Measurements from ENCODE around the gene PKN1. TPM values are rescaled to one million over a fixed set of nuclear protein-coding genes. Genes with fewer than 3 reads are reported as not detected.
A peak's percentile ranks its signal among the peaks of the same experiment; 100 is the strongest.
"Not testable (repeated sequence)": the region's sequence is repeated elsewhere in the genome, so short reads cannot be mapped to it uniquely, and the experiment has no call there.

Gene PKN1
- polyA plus RNA-seq, 1 donor = 83.6 TPM

DNA sequence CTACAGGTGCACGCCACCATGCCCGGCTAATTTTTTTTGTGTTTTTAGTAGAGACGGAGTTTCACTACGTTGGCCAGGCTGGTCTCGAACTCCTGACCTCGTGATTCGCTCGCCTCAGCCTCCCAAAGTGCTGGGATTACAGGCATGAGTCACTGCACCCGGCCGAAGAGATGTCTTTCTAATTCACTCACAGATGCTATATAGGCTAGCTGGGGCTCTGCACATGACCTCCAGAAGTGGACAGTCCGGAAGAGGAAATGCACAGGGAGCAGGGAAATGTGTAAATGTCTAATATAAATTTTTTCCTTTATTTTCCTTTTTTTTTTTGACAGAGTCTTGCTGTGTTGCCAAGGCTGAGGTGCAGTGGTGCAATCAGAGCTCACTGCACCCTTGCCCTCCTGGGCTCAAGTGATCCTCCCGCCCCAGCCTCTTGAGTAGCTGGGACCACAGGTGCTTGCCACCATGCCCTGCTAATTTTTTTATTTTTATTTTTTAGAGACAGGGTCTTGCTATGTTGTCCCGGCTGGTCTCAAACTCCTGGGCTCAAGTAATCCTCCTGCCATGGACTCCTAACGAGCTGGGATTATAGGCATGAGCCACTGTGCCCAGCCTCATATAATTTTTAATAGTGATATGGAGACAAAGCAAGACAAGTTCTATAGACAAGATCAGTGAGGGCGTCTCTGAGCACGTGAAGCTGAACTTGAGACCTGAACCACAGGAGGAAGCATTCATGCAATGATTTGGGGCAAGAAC lies 54.4 kb downstream of the PKN1 start:
- no peak for DNase-seq

DNA sequence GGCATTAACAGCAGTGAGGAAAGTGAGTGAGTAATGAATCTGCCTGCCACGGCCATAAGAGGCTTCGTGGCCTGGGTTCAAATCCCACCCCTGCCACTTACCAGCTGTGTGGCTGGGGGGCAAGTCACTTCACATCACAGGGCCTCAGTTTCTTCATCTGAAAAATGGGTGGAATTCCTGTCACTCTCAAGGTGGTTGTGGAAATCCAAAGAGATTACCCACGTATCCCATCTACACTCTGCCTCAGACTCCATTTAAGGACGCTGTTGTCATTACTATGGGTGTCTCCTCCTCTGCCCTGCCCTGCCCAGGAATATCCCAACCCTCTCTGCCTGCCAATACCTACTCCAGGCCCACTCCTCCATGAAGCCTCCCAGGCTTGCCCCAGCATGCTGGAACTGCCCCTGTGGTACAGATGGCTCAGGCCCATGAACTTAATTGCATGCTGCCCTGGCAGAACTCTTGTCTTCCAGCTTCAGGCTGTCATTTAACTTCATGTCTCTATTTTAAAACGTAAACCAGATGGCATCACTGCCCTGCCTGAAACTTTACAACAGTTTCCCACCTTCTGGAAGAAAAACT lies 59.7 kb downstream of the PKN1 start:
- DNase-seq = no peak

DNA sequence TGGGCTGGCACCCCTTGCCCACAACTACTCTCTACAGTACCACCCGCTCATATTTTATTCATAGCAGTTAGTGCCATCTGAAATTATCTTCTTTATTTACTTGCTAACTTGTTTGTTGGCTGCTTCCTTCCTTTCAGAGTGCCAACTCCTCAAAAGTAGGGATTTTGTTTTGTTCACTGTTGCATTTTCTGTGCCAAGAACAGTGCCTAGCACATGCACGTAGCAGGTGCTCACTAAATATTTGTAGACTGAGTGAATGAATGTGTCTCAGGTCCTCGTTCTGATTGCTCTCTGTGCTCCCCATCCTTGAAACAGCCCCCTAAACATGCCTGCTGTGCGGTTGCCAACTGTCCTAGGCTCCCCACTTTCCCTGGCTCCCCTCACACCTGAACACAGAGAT lies 61.3 kb downstream of the PKN1 start:
- DNase-seq = no peak

DNA sequence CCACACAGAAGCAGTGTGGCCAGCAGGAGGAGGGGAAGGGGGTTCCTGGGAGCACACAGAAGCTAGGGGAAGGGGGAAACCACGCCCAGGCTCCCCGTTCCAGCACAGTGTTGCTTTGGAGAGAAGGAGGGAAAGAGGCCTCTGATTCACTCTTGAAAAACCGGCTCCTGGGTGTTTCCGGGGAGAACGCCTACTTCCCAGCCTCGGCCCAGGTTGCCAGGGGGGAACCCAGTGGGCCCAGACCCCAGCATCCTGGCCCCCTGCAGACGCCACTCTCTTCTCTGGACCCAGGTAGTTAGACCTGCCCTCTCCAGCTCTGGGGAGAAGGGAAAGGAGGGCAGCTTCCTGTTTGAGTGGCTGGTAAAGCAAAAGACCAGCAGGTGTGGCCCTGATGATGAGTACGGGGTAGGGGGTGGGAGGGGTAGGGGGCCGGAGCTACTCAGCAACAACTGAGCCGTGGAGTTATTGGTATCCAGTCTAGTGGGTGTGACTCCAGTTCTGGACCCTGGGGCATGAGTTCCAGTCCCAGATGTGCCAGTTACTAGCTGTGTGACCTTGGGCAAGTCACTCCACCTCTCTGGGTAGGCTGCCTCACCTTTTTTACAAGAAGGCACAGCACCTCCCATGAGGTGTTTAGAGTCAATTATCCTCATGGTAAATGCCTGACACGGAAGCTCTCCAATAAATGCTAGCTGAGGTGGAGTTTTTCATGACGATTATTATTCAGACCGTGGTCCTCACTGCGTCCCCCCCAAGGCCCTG lies 62.0 kb downstream of the PKN1 start:
- no peak for DNase-seq

DNA sequence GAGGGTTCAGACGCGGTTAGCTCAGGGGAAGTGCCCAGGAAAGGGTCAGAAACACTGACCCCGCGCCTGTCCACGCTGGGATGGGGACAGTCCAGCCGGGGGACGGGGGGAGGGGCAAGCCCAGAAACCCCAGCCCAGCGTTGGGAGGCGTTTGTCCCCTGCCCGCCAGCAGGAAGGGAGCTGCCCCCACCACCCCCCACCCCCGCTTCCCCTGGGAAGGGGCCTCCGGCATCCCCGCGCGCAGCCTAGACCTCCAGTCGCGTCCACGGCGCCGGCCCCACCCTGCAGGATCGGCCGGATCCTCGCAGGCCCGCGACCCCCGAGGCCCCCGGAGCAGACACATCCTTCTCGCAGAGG lies 62.5 kb downstream of the PKN1 start:
- DNase-seq = no peak

DNA sequence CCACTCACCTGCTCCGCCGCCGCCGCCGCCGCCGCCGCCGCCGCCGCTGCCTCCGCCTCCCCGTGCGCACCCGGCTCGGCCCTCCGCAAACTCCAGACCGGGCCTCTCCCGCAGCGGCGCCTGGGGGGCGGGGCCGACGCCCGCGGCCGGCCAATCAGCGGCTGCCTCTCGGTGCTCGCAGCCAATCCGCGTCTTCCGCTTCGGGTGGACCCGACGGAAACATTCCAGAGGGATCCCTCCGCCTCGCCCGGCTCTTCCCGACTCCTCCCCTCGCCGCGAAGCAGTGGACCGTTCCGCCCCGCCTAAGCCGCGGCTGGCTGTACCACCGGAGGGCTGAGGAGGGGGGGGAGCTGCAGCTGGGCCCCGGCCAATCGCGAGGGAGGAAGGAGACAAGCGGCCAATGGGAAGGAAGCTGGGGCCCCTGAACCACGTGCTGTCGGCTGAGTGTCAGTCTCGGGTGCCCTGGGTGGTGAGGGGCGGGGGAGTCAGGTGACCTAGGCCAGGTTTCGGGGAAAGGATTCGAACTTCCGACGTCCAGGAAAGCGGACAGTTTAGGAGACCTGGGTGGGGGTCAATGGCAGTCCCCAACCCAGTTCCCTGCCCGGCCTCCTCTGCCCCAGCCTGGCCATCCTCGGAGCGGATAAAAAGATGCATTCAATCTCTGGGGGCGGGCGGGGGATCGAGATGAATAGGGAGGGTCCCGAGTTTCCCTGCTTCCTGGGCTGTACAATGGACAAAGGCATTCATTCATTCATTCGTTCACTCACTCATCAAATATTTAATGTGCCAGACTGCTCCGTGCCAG lies 63.1 kb downstream of the PKN1 start, which contains the start of gene GIPC1:
TSS of gene GIPC1 (minus strand) at position 99 of the 805 bp plus-strand sequence. CDS start 13,151 bp downstream, outside the sequence.
- peak; percentile 97 for DNase-seq

DNA sequence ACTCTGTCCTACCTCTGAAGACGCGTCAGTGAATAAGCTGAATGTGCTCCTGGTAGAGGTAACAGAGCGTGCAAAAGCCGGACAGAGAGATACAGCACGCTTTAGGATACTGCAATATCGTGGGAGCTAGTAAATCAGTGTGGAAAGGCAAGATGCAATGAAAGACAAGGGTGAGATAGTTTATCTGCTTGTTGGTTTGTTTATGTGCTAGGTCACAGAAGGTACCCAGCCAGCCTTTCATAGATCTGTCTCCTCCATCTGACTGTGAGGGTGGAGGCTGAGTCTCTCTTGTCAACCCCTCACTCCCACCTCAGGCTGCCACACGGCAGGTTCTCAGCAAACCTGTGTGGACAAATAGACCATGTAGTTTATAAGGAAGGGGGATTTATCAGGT lies 63.7 kb downstream of the PKN1 start:
- no peak for DNase-seq

DNA sequence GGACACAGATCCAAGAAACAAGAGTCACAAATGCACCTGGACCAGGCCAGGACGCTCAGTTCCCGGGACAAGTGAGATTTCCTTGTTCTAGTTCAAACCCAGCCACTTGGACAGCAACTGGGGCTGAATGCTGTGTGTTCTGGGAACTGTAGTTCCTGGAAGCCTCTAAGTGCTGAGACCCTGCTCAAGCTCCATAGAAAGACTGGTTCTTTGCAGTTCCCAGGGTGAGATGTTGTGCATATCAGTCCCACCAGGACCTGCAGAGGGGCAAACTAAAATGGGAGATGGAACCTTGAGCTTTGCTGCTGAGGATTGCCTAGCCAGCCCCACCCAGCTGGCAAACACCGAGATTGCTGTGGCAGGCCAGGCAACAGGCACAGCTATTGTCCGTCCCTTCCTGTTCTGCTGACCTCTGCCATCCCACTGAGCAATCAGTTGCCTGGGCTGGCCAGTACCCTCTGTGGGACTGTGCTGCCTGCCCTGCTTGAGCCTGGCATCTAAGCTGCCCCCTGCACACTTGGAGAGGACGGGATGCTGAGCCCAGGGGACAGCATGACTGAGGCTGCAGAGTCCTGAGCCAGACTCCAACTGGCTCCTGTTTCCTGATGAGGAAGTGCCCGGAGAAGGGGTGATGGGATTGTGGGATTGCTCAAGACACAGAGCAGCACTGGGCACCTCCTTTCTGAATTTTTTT lies 64.3 kb downstream of the PKN1 start:
- no peak for DNase-seq

DNA sequence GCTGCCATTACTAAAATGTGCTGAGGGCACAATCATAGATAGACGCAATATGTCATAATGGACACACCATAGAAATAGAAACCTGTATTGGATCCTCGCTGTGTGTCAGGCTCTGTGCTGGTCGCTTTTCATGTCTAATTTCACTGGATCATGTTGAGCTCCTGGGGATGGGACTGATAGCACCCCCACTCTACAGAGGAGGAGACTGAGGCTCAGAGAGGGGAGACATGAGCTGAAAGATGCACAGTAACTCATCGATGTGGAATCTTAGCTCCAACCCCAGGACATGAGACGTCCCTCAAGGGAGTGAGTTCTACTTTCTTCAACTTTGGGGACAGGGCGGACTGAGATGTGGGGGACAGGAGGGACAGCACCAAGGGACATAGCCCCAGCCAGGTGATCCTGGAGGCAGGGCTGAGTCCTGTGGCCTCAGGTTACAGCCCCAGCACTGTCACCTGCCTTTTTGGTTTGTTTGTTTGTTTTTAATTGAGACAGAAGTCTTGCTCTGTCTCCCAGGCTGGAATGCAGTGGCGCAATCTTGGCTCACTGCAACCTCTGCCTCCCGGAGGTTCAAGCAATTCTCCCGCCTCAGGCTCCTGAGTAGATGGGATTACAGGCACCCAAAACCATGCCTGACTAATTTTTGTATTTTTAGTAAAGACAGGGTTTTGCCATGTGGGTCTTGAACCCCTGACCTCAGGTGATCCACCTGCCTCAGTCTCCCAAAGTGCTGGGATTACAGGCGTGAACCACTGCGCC lies 69.4 kb downstream of the PKN1 start:
- no peak for DNase-seq

DNA sequence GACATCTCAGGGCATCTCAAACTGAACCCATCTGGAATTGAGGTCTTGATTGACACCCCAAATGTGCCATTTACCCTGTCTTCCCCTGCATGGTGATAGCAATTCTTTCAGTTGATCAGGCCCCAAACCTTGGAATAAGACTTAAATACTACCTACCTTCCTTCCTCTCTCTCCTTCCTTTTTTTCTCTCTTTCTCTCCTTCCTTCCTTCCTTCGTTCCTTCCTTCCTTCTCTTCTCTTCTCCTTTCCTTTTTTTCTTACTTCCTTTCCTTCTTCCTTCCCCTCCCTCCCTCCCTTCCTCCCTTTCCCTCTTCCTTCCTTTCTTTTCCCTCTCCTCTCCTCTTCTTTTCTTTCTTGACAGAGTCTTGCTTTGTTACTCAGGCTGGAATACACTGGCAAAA lies 70.2 kb downstream of the PKN1 start:
- no peak for DNase-seq

DNA sequence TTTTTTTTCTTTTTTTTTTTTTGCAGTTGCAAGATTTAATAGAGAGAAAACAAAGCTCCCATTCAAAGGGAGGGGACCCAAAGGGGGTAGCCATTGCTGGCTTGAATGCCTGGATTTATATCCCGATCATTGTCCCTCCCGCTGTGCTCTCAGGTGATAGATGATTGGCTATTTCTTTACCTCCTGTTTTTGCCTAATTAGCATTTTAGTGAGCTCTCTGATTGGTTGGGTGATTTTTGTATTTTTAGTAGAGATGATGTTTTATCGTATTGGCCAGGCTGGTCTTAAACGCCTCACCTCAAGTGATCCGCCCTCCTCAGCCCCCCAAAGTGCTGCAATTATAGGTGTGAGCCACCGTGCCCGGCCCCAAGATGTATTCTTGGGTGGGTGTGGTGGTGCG lies 71.5 kb downstream of the PKN1 start:
- DNase-seq = not testable (repeated sequence)

DNA sequence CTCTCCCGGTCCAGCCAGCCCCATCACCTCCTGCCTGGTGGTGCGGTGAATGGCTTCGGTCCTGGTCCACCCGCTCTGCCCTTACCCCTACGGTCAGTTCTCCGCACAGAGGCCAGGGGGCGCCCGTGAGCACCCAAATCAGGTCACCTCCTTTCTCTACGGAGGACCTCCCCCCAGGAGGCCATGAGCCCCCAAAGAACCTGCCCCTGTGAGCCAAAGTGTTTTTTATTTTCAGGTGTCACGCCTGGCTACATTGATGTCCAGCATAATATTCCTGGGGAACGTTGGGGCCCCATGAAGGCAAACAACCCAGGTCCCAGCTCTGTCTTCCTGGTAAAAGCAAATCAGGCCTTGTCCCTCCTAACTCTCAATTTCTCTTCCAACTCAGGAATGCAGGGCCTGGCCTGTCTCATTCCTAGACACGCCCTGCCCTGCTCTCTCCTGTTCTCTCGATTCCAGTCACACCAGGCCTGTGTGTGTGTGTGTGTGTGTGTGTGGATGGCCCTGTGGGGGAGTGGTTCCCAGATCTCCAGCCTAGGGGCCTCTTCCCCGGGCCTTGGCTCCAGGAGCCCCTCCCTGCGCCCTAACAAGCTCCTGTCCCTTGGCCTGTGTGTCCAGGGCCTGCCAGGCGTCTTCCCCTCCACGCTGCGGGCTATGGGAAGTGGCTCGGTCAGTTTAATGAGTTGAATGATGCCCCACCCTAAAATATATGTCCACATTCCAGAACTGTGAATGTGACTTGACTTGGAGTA lies 72.6 kb downstream of the PKN1 start:
- no peak for DNase-seq

DNA sequence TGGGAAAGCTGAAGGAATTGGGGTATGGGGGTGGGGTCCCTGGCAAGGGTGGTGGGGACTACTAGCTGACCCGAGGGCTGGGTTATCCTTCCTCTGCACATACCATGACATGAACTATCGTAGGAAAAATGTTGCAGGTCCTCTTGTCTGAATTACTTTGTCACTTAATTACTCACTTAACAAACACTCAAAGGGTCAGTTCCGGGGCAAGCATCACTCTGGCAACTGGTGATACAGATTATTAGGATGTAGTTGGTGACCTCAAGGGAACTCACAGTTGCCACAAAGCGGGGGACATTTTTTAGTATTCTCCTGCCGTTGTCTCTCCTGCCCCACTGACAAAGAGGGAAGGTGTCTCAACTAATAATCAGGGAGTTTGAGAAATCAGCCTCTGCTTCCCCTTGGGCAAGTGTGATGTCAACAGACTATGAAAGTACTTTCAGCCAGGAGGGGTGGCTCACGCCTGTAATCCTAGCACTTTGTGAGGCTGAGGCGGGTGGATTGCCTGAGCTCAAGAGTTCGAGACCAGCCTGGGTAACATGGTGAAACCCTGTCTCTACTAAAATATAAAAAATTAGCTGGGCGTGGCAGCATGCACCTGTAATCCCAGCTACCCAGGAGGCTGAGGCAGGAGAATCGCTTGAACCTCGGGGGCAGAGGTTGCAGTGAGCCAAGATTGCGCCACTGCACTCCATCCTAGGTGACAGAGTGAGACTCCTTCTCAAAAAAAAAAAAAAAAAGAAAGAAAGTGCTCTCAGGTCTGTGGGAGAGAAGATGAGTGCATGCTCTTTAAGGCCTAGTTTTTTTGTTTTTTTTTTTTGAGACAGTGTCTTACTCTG lies 74.8 kb downstream of the PKN1 start:
- DNase-seq = no peak

DNA sequence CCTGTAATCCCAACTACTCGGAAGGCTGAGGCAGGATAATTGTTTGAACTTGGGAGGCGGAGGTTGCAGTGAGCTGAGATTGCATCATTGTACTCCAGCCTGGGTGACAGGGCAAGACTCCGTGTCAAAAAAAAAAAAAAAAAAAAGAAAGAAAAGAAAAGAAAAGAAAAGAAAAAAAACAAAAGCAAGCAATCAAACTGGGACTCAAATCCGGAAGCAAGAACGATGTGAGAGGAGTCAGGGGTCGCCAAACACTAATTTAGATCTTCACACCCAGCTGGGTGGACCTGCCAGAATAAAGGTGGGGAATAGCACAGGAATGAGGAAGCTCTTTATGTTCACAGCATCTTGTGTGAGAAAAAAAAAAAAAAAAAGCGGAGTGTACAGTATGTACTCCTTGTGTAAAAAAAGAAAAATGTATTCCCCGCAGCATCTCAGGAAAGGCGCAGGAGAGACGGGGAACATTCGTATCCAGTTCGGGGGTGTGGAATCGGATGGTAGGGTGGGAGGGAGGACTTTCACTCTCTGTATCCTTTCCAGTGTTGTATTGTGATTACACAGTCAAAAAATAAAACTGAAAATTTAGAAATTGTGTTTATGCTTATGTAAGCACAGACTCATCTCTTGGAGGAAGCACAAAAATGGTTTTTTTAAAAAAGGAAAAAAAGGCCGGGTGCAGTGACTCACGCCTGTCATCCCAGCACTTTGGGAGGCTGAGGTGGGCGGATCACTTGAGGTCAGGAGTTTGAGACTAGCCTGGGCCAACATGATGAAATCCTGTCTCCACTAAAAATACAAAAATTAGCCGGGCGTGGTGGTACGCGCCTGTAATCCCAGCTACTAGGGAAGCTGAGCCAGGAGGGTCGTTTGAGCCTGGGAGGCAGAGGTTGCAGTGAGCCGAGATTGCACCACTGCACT lies 77.5 kb downstream of the PKN1 start:
- DNase-seq = no peak

DNA sequence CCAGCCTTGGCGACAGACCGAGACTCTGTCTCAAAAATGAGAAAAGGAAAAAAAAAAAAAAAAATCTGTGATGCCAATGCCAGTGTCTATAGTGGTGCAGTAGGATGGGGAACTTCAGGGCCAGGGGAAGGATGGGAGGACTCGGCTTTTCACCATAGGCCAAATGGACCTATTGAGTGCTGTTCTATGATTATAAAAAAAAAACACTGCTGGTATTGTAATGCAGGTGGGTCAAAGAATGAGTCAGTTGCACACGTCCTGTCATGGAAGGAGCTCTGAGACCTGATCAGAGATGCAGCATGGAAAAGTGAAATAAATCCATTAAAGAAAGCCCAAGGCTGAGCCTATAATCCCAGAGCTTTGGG lies 78.1 kb downstream of the PKN1 start:
- no peak for DNase-seq

DNA sequence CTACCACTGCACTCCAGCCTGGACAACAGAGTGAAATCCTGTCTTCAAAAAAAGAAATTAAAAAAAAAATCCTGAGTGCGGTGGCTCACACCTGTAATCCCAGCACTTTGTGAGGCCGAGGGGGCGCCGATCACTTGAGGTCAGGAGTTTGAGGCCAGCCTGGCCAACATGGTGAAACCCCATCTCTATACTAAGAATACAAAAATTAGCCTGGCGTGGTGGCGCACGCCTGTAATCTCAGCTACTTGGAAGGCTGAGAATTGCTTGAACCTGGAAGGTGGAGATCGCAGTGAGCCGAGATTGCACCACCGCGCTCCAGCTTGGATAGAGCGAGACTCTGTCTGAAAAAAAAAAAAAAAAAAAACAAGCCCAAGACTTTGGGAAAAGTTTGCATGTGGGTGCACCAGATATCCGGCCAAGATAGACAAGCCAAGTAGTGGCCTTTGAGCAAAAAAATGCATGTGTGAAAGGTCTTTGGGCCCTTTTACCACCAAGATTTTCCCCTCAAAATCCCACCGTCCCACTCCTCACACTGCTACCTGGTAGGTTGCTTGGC lies 79.4 kb downstream of the PKN1 start:
- no peak for DNase-seq

DNA sequence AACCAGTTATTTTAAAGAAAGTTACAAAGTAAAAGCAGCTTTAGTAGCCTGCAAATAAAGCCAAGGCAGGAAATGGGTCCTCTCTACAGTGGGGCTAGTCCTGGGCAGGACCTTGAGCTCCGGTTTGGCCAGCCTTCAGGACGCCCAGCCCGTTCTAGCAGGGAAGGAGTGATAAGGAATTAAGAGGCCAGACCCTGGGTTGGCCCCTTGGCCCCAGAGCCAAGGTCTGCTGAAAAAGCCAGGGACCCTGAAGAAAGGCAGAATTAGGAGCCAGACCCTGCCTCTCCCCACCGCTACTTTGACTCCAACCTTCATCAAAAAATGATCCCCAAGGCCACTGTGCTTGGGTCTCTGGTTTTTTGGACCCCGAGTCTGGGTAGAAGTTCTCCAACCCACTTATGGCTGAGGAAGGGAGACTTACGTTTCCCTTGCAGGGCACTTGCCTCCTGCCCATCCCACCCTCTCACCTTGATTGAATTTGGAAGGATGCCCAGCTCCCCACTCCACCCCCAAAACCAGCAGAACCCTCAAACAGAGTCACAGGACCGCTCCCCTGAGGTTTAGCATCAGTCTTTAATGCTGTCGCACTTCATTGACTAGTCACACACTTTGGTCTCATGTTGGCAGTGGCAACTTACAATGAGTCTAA lies 81.2 kb downstream of the PKN1 start:
- DNase-seq = no peak

DNA sequence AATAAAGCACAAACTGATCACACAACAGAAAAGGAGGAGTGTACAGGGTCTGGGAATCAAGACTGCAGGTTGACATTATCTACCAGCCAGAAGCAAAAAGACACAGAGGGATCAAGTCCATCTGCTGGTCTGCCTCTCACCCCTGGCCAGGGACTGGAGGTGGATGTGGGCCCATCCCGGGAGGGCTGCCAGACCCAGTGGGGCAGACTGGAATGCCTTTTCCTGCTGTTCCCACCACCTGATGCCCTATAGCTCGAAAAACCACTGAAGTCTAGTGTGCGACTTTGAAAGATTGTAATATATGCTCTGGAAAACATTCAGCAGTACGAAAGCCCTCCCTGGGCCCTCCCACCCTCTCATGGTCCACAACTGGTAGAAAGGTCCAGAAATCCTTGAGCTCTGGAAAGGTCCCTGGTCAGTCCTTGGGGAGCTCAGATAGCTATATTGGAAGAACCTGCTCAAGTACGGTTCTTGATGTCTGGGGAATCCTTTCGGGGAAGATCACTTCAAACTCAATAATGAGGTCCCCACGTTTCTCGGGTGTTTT lies 82.5 kb downstream of the PKN1 start:
- no peak for DNase-seq
